Fibroblast of skin of right quadriceps (primary cell): ENCODE results near the gene TRIM72.
"Not testable (repeated sequence)": the region's sequence is repeated elsewhere in the genome, so short reads cannot be mapped to it uniquely, and the experiment has no call there.

Experiments used
- DNase-seq: peaks from one replicate; pipeline ENCODE4 v3.0.0-alpha.2; 2013

The TRIM72 gene, protein sequence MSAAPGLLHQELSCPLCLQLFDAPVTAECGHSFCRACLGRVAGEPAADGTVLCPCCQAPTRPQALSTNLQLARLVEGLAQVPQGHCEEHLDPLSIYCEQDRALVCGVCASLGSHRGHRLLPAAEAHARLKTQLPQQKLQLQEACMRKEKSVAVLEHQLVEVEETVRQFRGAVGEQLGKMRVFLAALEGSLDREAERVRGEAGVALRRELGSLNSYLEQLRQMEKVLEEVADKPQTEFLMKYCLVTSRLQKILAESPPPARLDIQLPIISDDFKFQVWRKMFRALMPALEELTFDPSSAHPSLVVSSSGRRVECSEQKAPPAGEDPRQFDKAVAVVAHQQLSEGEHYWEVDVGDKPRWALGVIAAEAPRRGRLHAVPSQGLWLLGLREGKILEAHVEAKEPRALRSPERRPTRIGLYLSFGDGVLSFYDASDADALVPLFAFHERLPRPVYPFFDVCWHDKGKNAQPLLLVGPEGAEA

DNA sequence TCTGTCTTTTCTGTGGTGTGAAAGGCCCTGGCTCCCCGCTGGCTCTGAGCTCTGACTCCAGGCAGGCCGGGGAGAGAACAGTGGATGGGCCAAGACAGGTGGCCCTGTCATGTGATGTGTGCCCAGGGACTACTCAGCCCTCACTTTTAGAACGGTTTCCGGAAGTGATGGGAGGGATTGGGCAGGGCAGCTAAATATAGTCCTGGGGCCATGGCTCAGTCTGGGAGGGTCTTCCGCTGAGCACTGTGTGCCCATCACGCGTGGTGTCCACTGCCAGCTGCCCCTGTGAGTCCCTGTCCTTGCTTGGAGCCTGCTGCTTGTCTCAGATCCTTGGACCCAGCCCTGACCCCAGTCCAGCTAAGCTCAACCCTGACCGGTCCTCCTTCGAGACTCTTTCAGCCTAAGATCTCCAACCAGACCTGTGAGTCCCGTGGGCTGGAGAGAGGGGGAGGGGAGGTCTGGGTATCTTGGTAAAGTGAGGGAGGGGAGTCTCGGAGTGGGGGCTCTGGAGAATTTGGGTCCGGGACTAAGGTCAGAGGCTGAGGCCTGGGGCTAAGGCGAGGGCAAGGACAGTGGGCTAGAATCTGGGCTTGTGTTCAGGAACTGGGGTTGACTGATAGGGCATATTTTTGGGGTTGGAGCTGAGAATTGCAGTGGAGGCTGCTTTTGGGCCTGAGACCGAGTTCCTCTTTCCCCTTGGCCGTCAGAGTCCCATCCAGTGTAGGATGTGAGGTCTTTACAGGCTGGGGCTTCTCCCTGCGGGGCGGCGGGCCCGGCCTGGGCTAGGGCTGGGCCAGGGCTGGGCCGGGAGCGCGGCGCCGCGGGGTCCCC, at the start of gene TRIM72:
Gene TRIM72 (plus strand): TSS at position 243 of the 831 bp plus-strand sequence. CDS start 620 bp downstream, outside the sequence.
- DNase-seq = no peak

DNA sequence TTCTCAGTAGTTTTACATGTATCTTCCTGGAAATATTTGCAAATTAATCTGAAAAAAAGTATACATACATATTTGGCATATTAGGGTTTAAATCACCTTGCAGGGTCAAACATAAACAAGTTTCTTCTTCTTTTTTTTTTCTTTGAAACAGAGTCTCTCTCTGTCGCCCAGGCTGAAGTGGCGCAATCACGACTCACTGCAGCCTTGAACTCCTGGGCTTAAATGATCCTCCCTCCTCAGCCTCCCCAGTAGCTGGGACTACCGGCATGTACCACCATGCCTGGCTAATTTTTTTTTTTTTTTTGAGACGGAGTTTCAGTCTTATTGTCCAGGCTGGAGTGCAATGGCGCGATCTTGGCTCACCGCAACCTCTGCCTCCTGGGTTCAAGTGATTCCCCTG, 46.6 kb upstream of the TRIM72 start:
- no peak for DNase-seq

DNA sequence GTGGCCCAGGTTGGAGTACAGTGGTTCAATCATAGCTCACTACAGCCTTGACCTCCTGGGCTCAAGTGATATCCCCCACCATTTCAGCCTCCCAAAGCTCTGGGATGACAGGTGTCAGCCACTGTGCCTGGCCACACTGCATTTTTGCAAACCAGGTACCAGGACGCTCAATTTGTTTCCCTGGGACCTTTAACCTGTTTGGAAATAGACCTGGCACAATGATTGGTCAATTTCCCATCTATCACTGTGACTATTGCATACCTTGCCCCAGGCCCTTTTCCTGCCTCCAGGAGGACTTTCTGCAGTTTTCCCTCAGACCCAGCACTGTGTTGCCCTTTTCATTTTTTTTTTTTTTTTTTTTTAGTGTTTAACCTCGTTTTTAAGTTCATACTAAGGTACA, 45.1 kb upstream of the TRIM72 start:
- no peak for DNase-seq

DNA sequence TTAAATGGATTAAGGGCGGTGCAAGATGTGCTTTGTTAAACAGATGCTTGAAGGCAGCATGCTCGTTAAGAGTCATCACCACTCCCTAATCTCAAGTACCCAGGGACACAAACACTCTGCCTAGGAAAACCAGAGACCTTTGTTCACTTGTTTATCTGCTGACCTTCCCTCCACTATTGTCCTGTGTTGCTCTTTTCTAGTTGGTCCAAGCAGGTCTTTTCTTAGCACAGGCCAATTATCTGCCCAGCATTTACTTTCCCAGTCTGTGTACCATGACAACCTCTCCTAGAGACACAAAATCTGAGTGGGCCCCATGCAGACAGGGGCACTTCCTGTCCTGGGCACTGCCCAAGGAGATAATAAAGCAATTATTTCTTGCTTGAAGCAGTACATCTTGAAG, 43.9 kb upstream of the TRIM72 start:
- DNase-seq = not testable (repeated sequence)

DNA sequence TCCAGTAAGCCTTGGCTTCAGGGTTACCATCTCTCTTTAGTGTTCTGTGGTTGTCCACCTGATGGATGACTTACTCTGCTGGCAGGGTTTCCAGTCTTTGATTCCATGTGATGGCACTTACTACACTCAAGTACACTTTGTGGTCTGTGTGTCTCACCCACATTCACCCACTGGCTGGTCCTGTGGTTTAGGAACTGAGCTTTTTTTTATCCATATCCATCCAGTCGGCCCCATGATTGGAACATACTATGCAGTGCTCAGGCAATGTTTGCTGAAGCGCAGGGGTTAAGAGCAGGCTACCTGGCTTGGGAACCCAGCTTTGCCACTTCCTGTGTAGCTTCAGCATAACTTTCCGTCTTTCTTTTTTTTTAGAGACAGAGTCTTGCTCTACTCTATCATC, 36.8 kb upstream of the TRIM72 start:
- DNase-seq = no peak

DNA sequence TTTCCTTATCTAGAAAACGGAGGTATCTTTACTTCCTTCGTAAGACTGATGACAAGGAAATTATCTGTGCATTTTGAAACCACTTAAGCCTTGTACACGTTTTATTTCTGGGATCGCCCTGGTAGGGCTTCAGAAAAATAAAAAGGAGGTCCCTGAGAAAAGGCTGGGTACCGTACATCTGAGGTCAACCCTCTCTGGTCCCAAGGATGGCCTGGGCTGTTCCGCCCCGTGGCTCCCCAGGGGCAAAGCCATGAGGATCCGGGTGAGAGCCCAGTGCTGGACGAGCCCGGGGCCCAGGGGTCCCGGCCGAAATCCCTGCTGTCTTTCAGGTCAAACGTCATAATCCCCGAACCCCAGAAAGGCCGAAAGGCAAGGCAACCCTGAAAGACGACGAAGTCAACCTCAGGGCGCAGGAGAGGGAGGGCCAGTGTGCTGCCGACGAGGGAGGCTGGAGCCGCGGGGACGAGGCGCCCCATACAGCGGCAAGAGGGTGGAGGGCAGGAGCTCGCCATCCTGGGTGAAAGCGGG, 34.6 kb upstream of the TRIM72 start:
- DNase-seq = no peak

DNA sequence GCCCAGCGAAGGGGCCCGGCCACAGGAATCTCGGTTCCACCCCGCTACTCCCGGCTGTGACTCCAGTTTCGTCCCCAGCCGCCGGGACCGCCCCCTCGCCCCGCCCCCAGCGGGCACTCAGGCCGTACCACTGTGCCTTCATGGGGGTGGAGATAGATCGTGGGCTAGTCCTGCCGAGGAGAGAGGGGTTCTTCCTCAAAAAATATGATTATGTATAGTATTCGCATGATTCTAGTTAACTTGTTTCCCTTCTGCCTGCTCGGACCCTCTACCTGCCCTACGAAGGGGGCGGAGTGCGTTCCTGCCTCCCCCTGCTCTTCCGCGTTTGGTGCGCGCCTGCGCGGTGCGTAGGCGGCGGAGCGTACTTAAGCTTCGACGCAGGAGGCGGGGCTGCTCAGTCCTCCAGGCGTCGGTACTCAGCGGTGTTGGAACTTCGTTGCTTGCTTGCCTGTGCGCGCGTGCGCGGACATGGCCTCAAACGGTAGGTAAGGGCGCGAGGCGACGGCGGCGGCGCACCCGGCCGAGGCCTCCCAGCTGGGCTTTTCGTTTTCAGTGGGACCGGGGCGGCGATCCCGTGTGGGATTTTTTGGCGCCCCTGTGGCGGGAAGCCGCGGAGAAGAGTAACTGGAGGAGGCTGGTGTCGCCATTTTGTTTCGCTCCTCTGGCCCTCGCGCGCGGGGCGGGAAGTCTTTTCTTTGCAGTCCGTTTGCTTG, 34.0 kb upstream of the TRIM72 start, which contains the start of gene FUS:
Gene FUS (plus strand): TSS at position 393 of the 713 bp plus-strand sequence. CDS start 76 bp downstream, at position 469.
- DNase-seq = peak; percentile 85

DNA sequence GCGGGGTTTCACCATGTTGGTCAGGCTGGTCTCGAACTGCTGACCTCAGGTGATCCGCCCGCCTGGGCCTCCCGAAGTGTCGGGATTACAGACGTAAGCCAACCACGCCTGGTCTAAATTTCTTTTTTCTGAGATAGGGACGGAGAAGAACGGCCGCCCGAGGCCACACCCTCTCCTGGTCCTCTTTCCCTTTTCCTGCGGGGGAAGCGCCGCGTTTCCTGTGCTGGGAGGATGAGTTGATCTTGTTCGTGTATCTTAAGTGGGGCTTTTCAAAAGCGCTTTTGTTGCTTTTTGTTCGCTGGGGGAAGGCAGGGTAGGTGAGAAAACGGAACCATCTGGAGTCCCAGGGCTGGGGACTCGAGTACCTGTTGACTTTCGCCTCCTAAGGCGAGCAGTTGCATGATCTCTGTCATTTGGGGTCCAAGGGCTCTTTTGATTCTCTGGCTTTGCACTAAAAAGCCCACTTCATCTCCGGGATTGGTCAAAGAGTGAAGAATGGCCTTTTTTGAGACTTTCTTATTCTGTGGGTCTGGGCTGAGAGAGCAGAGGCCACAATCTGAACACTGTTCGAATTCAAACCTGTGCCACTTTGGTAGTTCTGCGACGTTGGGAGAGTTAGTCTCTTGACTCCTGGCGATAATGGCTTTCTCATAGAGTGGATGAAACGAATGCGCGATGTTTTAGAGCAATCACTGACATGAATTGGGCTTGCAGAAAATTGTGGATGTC, 32.7 kb upstream of the TRIM72 start:
- DNase-seq = peak; percentile 30

DNA sequence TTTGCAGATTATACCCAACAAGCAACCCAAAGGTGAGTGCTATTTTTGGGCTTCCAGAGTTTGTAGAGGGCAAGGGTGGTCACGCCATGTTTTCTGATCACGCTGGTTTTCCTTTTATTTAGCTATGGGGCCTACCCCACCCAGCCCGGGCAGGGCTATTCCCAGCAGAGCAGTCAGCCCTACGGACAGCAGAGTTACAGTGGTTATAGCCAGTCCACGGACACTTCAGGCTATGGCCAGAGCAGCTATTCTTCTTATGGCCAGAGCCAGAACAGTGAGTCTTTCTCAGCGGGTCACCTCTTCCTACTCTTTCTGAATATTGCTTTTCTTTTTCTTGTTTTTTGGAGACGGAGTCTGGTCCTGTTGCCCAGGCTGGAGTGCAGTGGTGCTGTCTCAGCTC, 31.5 kb upstream of the TRIM72 start:
- no peak for DNase-seq

DNA sequence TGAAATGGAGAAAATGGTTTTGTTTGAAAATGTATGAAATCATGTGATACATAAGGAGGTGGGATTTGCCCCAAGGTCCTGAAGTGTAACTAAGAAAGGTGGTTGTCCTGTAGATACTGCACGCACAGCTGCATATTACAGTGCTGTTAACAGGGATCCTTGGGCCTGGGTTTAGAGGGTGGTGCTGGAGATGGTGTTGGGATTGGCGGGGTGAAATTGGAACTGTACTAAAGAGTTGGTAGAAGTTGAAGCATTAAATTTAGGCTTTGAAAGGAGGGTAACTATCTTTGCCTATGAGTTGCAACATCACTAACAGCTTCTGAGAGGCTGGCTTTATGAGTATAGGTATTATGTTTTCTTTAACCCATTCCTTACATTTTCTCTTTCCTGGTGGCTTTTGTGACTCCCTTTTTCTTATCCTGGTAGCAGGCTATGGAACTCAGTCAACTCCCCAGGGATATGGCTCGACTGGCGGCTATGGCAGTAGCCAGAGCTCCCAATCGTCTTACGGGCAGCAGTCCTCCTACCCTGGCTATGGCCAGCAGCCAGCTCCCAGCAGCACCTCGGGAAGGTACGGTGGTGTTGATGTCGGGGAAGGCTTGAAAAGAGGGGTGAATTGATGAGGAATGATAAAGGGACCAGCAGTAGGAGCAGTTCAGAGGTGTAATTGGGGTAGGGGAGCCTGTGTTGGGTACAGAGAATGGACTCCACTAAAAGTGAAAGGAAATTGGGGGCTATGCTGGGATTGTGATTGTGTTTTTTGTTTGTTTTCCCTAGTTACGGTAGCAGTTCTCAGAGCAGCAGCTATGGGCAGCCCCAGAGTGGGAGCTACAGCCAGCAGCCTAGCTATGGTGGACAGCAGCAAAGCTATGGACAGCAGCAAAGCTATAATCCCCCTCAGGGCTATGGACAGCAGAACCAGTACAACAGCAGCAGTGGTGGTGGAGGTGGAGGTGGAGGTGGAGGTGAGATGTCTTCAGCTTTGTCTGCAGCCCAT, 30.2 kb upstream of the TRIM72 start:
- DNase-seq = no peak

DNA sequence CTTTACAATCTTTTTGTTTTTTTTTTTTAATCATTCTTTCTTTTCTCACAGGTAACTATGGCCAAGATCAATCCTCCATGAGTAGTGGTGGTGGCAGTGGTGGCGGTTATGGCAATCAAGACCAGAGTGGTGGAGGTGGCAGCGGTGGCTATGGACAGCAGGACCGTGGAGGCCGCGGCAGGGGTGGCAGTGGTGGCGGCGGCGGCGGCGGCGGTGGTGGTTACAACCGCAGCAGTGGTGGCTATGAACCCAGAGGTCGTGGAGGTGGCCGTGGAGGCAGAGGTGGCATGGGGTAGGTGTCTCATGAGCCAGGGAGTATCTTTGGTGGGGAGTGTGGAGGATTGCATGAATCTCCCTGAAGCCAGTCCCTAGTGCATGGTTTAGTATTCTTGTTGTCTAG, 29.0 kb upstream of the TRIM72 start:
- DNase-seq = no peak

DNA sequence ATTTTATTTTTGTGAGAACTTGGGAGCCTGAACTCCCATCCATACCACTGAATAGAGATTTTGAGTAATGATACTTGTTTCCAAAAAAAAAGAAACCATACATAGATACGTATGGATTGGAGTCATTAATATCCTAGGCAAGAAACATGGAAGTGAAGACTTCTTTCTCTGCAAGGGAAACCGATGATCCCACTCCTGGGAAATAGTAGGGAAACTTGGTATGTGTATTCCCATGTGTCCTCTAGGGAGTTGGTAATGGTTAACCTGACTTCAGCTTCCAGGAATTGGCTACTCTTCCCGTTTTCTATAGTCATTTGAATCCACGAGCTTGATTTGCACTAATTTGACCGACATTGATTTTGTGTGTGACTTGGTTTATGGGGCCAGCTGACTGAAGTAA, 28.6 kb upstream of the TRIM72 start:
- no peak for DNase-seq

DNA sequence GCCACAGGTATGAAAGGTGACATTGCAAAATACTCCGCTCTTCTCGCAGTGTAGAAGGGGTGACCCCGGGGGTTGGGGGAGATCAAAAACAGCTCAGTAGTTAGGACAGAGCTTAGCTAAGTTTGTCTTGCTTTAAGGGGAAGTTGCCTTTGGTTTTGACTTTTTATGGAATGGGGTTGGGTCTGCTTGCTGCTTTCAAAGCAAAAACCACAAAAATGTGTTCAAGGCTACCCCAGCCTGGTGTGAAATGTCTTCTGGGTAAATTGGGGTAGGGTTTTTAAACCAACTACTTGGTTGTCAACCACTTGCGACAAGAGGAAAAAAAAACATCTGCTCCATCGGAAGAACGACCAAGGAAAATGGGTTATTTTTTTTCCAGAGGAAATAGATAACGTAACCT, 27.7 kb upstream of the TRIM72 start:
- no peak for DNase-seq

DNA sequence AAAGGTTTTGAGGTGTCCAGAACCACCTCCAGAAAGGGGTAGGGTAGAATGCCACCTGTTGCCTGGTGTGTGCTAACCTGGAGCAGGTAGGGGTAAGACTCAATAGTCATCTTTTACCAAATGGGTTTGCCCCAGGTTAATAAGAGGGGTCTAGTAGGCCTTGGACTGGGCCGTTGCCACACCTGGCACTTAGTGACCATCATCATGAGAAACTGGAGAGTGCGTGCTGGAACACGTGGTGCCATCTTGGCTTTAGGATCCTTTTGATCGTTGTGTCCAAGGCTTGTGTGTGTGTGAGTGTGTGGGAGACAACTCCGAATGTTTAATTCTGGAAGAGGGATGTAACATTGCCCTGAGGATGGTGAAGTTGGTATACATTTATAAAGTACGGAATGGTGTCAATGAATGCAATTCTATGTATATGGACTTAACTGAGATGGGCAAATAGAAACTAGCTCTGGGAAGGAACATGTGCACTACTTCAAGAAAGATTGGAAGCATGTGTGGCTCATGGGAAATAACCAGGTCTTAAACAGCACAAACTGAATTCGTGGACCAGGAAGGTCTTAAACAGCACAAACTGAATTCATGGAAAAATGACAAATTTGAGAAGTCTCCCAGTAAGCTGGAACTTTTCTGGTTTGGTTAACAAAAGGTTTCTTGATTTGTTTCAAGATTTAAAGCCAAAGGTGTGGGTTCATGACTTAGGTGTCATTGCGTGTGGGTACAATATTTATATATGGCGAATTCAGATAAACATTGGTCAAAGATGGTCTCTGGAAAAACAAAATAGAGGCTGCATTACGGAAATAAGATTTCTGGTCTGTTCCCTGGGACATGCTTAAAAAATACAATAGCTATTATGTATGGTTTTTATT, 26.8 kb upstream of the TRIM72 start:
- no peak for DNase-seq

DNA sequence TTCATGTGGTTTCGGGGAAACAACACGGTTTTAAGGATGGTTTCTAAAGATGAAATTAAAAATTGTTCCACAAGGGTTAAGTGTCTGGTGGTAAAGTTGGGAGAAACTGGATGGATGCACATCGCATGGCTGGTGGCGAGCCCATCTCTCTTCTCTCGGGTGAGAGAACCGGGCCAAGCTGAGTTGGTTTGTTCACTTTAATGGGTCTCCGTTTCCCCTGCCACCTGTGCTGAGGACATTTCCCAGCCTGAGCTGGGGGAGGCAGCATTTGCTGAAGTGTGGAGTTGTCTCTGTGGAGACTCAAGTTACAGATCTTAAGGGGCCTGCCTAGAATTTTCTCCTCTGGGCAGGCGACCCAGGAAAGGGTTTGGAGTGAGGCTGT, 26.1 kb upstream of the TRIM72 start:
- no peak for DNase-seq

DNA sequence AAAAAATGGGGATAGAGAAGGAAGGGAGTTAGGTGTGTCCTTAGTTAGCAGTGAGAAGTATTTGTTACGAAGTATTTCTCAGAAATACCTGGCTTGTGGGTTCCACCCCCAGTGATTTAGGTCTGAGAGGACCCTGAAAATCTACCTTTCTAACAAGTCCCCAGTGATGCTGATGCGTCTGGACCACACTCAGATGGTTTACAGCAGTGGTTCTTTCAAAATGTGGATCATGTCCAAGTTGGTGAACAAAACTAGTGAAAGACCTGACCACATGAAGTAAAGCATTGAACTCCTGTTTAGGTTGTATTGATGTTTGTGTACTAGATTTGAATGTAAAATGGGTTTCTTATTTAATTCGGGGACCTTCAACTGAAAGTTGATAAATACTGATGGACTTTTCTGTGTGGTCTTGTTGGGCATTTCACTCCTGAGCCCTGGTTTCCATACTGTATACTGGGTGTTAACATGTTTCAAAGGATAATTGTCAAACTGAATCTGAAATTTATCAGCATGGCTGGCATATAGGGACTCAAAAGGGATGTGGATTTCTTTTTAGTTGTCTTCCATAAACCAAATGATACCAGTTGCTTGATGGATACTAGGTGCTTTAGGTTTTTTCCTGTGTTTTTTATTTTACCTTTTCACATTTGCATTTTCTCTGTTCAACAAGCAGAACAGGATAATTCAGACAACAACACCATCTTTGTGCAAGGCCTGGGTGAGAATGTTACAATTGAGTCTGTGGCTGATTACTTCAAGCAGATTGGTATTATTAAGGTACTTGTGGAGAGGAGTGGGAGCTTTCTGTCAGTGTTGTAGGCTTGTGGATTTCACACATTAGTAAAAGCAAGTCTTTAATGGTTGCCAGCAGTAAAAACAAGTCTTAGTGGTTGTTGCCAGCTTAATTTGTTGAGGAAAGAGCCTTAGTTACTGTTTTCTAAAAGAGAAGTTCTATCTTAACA, 25.2 kb upstream of the TRIM72 start:
- DNase-seq = no peak

DNA sequence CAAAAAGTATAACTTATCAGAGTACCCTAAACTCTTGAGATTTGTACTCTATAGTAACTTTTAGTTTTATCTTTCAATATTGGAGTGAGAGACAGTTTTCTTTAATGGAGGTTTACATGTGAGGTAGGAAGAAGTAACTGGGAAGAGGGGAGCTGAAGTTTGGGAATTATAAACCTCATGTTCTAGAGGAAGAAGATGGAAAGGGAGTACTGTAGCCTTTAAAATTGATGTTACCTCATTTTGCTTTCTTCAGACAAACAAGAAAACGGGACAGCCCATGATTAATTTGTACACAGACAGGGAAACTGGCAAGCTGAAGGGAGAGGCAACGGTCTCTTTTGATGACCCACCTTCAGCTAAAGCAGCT, 24.5 kb upstream of the TRIM72 start:
- DNase-seq = no peak

DNA sequence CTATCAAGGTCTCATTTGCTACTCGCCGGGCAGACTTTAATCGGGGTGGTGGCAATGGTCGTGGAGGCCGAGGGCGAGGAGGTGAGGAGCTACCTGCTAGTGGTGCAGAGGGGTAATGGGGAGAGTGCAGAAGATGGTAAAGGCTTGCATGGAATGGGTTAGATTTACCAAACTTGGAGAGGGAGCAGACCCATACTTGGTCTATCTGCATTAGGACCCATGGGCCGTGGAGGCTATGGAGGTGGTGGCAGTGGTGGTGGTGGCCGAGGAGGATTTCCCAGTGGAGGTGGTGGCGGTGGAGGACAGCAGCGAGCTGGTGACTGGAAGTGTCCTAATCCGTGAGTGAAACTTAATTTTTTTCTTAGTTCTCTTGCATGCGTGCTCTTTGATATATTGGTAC, 23.9 kb upstream of the TRIM72 start:
- DNase-seq = no peak
